HepG2 (cell line): ENCODE results near the gene TBC1D14. TPM values are rescaled to one million over a fixed set of nuclear protein-coding genes. Genes with fewer than 3 reads are reported as not detected.

ENCODE experiments used
- FUBP1 ChIP-seq: sonication (generic); formaldehyde crosslinking; IDR thresholded peaks from 2 replicates; pipeline ENCODE4 v1.5.1; 2020; ENCODE audit warnings: missing genetic modification reagents, mild to moderate bottlenecking, borderline replicate concordance
- GLI4 ChIP-seq: sonication (generic); formaldehyde crosslinking; IDR thresholded peaks from 2 replicates; pipeline ENCODE4 v1.5.1; 2020; ENCODE audit warnings: missing genetic modification reagents, mild to moderate bottlenecking, moderate library complexity, borderline replicate concordance
- ISX ChIP-seq: sonication (generic); formaldehyde crosslinking; conservative IDR thresholded peaks from 2 replicates; pipeline ENCODE4 v1.5.0; 2020; ENCODE audit warnings: missing genetic modification reagents
- KDM5B ChIP-seq: sonication (generic); formaldehyde crosslinking; IDR thresholded peaks from 2 replicates; pipeline ENCODE4 v1.4.0; 2020; ENCODE audit warnings: missing genetic modification reagents, mild to moderate bottlenecking, borderline replicate concordance
- TOE1 ChIP-seq: sonication (generic); formaldehyde crosslinking; IDR thresholded peaks from 2 replicates; pipeline ENCODE4 v1.4.0; 2020; ENCODE audit warnings: mild to moderate bottlenecking, missing genetic modification reagents
- polyA plus RNA-seq, 8 experiments: library from polyadenylated mRNA; depleted of rRNA in 3 of 8; stranded (reverse) in 7 of 8; unstranded in 1 of 8; fragments of >200 nt; fragmentation: Illumina TruSeq in 4 of 8; extraction: Trizol in 4 of 8; gene quantifications; 2 replicates each; pipeline versions ENCODE4 v1.2.1 to v1.2.3, GENCODE V29; 2011 to 2016; ENCODE audit warnings: low read depth in 4 of 8, missing spikeins in 1 of 8, mixed read lengths in 1 of 8; ENCODE audit not compliant: insufficient read depth in 1 of 8
- total RNA-seq, 5 experiments: library from RNA; depleted of rRNA; stranded (reverse); fragments of >200 nt; fragmentation: Illumina TruSeq; extraction: Trizol; gene quantifications; 2 replicates each; pipeline ENCODE4 v1.2.3, GENCODE V29; 2016; ENCODE audit warnings: low read depth in 1 of 5
- TF ChIP-seq, protein P1 (sequence below): sonication (generic); formaldehyde crosslinking; IDR thresholded peaks from 2 replicates; pipeline ENCODE4 v1.9.0; 2022; ENCODE audit warnings: missing genetic modification reagents, mild to moderate bottlenecking, borderline replicate concordance
- TF ChIP-seq, protein P2 (sequence below): sonication (generic); formaldehyde crosslinking; IDR thresholded peaks from 2 replicates; pipeline ENCODE4 v1.5.0; 2020; ENCODE audit warnings: mild to moderate bottlenecking, missing genetic modification reagents, moderate library complexity
- TF ChIP-seq, protein P3 (sequence below): sonication (generic); formaldehyde crosslinking; IDR thresholded peaks from 2 replicates; pipeline ENCODE4 v1.4.0; 2020; ENCODE audit warnings: missing genetic modification reagents
- TF ChIP-seq, protein P4 (sequence below): sonication (generic); formaldehyde crosslinking; IDR thresholded peaks from 2 replicates; pipeline ENCODE4 v1.5.0; 2020; ENCODE audit warnings: mild to moderate bottlenecking, missing genetic modification reagents, borderline replicate concordance

Gene TBC1D14
- total and polyA plus RNA-seq, 2 of the 13 experiments (the other 11 are each of a cell fraction or from before 2014, with no cell fraction given): 29.5 to 46.5 TPM

GRCh38 chr4:6986781-6987587 is 77.4 kb downstream of the TBC1D14 start (continued):
- TF ChIP-seq KDM5B (CRISPR knock-in tag) (0 out of 2 replicates have a peak, but pooled peaks have one; percentile 48), GLI4 (CRISPR knock-in tag) (0 out of 2 replicates have a peak, but pooled peaks have one; percentile 17), FUBP1 (CRISPR knock-in tag) (no peak), TOE1 (CRISPR knock-in tag) (no peak; the same call in 1 of the 2 replicates), ISX (CRISPR knock-in tag) (no peak)
- TF ChIP-seq, protein P1, sequence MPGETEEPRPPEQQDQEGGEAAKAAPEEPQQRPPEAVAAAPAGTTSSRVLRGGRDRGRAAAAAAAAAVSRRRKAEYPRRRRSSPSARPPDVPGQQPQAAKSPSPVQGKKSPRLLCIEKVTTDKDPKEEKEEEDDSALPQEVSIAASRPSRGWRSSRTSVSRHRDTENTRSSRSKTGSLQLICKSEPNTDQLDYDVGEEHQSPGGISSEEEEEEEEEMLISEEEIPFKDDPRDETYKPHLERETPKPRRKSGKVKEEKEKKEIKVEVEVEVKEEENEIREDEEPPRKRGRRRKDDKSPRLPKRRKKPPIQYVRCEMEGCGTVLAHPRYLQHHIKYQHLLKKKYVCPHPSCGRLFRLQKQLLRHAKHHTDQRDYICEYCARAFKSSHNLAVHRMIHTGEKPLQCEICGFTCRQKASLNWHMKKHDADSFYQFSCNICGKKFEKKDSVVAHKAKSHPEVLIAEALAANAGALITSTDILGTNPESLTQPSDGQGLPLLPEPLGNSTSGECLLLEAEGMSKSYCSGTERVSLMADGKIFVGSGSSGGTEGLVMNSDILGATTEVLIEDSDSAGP: peak; percentile 59; the same call in 1 of the 2 replicates
- TF ChIP-seq, protein P2, sequence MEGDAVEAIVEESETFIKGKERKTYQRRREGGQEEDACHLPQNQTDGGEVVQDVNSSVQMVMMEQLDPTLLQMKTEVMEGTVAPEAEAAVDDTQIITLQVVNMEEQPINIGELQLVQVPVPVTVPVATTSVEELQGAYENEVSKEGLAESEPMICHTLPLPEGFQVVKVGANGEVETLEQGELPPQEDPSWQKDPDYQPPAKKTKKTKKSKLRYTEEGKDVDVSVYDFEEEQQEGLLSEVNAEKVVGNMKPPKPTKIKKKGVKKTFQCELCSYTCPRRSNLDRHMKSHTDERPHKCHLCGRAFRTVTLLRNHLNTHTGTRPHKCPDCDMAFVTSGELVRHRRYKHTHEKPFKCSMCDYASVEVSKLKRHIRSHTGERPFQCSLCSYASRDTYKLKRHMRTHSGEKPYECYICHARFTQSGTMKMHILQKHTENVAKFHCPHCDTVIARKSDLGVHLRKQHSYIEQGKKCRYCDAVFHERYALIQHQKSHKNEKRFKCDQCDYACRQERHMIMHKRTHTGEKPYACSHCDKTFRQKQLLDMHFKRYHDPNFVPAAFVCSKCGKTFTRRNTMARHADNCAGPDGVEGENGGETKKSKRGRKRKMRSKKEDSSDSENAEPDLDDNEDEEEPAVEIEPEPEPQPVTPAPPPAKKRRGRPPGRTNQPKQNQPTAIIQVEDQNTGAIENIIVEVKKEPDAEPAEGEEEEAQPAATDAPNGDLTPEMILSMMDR: peak; percentile 23; the same call in 1 of the 2 replicates
- TF ChIP-seq, protein P3, sequence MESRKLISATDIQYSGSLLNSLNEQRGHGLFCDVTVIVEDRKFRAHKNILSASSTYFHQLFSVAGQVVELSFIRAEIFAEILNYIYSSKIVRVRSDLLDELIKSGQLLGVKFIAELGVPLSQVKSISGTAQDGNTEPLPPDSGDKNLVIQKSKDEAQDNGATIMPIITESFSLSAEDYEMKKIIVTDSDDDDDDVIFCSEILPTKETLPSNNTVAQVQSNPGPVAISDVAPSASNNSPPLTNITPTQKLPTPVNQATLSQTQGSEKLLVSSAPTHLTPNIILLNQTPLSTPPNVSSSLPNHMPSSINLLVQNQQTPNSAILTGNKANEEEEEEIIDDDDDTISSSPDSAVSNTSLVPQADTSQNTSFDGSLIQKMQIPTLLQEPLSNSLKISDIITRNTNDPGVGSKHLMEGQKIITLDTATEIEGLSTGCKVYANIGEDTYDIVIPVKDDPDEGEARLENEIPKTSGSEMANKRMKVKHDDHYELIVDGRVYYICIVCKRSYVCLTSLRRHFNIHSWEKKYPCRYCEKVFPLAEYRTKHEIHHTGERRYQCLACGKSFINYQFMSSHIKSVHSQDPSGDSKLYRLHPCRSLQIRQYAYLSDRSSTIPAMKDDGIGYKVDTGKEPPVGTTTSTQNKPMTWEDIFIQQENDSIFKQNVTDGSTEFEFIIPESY (CRISPR knock-in tag): no peak
- TF ChIP-seq, protein P4, sequence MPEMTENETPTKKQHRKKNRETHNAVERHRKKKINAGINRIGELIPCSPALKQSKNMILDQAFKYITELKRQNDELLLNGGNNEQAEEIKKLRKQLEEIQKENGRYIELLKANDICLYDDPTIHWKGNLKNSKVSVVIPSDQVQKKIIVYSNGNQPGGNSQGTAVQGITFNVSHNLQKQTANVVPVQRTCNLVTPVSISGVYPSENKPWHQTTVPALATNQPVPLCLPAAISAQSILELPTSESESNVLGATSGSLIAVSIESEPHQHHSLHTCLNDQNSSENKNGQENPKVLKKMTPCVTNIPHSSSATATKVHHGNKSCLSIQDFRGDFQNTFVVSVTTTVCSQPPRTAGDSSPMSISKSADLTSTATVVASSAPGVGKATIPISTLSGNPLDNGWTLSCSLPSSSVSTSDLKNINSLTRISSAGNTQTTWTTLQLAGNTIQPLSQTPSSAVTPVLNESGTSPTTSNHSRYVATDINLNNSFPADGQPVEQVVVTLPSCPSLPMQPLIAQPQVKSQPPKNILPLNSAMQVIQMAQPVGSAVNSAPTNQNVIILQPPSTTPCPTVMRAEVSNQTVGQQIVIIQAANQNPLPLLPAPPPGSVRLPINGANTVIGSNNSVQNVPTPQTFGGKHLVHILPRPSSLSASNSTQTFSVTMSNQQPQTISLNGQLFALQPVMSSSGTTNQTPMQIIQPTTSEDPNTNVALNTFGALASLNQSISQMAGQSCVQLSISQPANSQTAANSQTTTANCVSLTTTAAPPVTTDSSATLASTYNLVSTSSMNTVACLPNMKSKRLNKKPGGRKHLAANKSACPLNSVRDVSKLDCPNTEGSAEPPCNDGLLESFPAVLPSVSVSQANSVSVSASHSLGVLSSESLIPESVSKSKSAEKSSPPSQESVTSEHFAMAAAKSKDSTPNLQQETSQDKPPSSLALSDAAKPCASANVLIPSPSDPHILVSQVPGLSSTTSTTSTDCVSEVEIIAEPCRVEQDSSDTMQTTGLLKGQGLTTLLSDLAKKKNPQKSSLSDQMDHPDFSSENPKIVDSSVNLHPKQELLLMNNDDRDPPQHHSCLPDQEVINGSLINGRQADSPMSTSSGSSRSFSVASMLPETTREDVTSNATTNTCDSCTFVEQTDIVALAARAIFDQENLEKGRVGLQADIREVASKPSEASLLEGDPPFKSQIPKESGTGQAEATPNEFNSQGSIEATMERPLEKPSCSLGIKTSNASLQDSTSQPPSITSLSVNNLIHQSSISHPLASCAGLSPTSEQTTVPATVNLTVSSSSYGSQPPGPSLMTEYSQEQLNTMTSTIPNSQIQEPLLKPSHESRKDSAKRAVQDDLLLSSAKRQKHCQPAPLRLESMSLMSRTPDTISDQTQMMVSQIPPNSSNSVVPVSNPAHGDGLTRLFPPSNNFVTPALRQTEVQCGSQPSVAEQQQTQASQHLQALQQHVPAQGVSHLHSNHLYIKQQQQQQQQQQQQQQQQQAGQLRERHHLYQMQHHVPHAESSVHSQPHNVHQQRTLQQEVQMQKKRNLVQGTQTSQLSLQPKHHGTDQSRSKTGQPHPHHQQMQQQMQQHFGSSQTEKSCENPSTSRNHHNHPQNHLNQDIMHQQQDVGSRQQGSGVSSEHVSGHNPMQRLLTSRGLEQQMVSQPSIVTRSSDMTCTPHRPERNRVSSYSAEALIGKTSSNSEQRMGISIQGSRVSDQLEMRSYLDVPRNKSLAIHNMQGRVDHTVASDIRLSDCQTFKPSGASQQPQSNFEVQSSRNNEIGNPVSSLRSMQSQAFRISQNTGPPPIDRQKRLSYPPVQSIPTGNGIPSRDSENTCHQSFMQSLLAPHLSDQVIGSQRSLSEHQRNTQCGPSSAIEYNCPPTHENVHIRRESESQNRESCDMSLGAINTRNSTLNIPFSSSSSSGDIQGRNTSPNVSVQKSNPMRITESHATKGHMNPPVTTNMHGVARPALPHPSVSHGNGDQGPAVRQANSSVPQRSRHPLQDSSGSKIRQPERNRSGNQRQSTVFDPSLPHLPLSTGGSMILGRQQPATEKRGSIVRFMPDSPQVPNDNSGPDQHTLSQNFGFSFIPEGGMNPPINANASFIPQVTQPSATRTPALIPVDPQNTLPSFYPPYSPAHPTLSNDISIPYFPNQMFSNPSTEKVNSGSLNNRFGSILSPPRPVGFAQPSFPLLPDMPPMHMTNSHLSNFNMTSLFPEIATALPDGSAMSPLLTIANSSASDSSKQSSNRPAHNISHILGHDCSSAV (CRISPR knock-in tag): no peak
